Neural cell (in vitro differentiated cells): ENCODE data around the gene P2RX2.

Source experiments
- CTCF ChIP-seq: fragments of 450-650 bp; IDR thresholded peaks from 2 replicates; pipeline ENCODE4 v1.5.1; 2014; ENCODE audit warnings: antibody characterized with exemption, mild to moderate bottlenecking, moderate library complexity; ENCODE audit not compliant: poor library complexity, severe bottlenecking
- EP300 ChIP-seq: fragments of 450-650 bp; conservative IDR thresholded peaks from 2 replicates; pipeline ENCODE4 v1.6.1; 2014; ENCODE audit warnings: antibody characterized with exemption, mild to moderate bottlenecking, moderate library complexity; ENCODE audit not compliant: poor library complexity, severe bottlenecking
- EZH2 ChIP-seq: fragments of 200-600, 300-800 bp; shearing (Covaris generic), sonication (generic); IDR thresholded peaks from 2 replicates; pipeline ENCODE4 v1.6.1; 2014; ENCODE audit warnings: antibody characterized with exemption, low read length, borderline replicate concordance, mild to moderate bottlenecking; ENCODE audit not compliant: insufficient read depth, poor library complexity, severe bottlenecking
- POLR2AphosphoS5 ChIP-seq: IDR thresholded peaks from 2 replicates; pipeline ENCODE4 v1.6.1; 2012
- REST ChIP-seq: IDR thresholded peaks from 2 replicates; pipeline ENCODE4 v1.6.1; 2012; ENCODE audit warnings: borderline replicate concordance

- no peak for TF ChIP-seq EZH2
- TF ChIP-seq CTCF, result peak; percentile 85
- TF ChIP-seq REST, result no peak
- TF ChIP-seq POLR2AphosphoS5, result no peak
- TF ChIP-seq EP300, result no peak
Observed at GRCh38 chr12:132614861-132615578, 3.6 kb upstream of the P2RX2 start.
